ENCODE measurements around the gene EYS. TPM values are rescaled to one million over a fixed set of nuclear protein-coding genes. Genes with fewer than 3 reads are reported as not detected.

The EYS gene
- total RNA-seq, 1 experiment from 2014 or later: 1.5 TPM

DNA sequence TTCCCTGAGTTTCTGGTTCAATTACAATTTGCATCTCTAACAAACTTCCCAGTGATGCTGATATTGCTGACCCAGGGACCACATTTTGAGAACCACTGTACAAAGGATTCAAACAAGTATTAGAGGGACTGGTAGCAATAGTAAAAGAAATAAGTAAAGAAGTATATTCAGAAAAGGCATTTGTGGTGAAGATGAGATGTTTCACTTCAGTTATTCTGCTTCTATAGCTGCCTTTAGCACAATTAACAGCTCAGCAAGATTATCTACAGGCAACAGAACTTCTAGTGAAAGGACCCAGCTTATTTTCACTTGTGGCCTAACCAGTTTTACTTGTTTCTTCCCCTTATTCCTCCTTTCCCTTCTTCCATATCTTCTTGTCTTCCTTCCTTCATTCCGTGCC, 1922.0 kb downstream of the EYS start:
- Mint-ChIP-seq H3K27me3 (ENCODE audit: insufficient read depth, unreplicated experiment) (no peaks in the 10 kb centered on the region), H3K9me3 (ENCODE audit: unreplicated experiment) (no peaks in the 10 kb centered on the region), H3K27ac (ENCODE audit: low read depth, unreplicated experiment) (no peak overlapping the region), H3K4me1 (ENCODE audit: insufficient read depth, unreplicated experiment) (no peaks in the 10 kb centered on the region), H3K4me3 (ENCODE audit: unreplicated experiment) (no peak overlapping the region), H3K36me3 (ENCODE audit: insufficient read depth, unreplicated experiment) (no peaks in the 10 kb centered on the region)
- DNase-seq (ENCODE audit: unreplicated experiment): no peak
- CTCF ChIA-PET: interaction anchor here (0.6 to 3.1 kb wide), 4 partner anchors 12 to 154 kb away, joined by 3 to 19 read pairs (median 4); no protein-coding TSS in a partner anchor
- POLR2A ChIA-PET: interaction anchor here (0.8 kb wide), 1 partner anchor 437 kb away, joined by 3 read pairs; no protein-coding TSS in a partner anchor
- intact Hi-C loops (cut with micrococcal nuclease): no loop called here
- BruUV-seq (replicated peaks): no TSS peak
- TF ChIP-seq CTCF (IDR thresholded peaks at IDR 0.05; ENCODE audit: unreplicated experiment): no peak

- Mint-ChIP-seq H3K4me1 (ENCODE audit: insufficient read depth, unreplicated experiment) (no peaks in the 10 kb centered on the region), H3K36me3 (ENCODE audit: insufficient read depth, unreplicated experiment) (no peaks in the 10 kb centered on the region), H3K27me3 (ENCODE audit: insufficient read depth, unreplicated experiment) (no peaks in the 10 kb centered on the region), H3K4me3 (ENCODE audit: unreplicated experiment) (no peak overlapping the region), H3K27ac (ENCODE audit: low read depth, unreplicated experiment) (no peak overlapping the region), H3K9me3 (ENCODE audit: unreplicated experiment) (no peaks in the 10 kb centered on the region)
- TF ChIP-seq CTCF (IDR thresholded peaks at IDR 0.05; ENCODE audit: unreplicated experiment): no peak
- BruUV-seq (replicated peaks): no TSS peak
- DNase-seq (ENCODE audit: unreplicated experiment): no peak
- POLR2A ChIA-PET: interaction anchor here (0.7 to 1.4 kb wide), 5 partner anchors 10 to 1193 kb away, joined by 3 to 4 read pairs (median 3); no protein-coding TSS in a partner anchor
- intact Hi-C loops (cut with micrococcal nuclease): no loop called here
- CTCF ChIA-PET: interaction anchor here (0.7 to 3.1 kb wide), 6 partner anchors 11 to 465 kb away, joined by 3 to 19 read pairs (median 4); no protein-coding TSS in a partner anchor
Observed at GRCh38 chr6:63783096-63783495, 1923.9 kb downstream of the EYS start.

DNA sequence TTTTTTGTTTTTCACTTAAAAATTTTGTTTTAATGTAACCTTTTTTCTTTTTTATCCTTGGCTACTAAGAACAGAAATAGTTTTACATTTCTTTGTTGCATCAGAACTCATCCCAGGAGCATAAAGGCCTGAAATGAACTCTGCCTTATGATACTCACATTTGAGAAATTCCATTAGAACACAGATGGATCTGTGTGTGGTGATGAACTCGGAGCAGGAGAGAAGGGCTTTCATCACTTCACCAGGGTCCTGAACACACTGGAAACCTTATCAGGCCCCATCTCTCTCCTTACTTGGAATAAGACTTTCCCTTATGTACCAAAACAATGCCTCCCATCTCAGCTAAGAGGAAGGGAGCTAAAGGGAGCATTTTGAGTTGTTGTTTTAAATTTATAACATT, 1932.1 kb downstream of the EYS start:
- CTCF ChIA-PET: interaction anchor here (1.2 to 1.5 kb wide), 2 partner anchors 11 to 13 kb away, joined by 3 to 4 read pairs; no protein-coding TSS in a partner anchor

DNA sequence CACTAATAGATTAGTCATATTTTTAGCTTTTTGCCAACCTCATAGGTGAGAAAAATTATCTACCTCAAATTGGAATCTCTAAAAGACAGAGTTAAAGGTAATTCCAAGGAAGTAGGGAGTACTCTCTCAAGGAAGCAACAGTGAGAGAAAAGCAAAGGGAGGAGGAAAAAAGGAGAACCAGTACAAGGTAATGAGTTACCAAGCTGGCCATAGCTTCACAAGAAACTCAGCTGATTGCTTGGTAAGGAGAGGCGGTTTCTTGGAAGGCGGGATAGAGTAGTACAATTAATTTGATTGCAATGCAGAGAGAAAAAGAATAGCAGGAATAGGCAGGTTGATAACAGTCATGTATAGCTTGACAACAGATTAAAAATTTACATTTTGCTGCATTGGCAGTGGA, 1933.8 kb downstream of the EYS start:
- no peaks in the 10 kb centered on the region for H3K4me1 Mint-ChIP-seq (ENCODE audit: insufficient read depth, unreplicated experiment)
- BruUV-seq (replicated peaks): no TSS peak
- no peak for DNase-seq (ENCODE audit: unreplicated experiment)
- H3K9me3 Mint-ChIP-seq (ENCODE audit: unreplicated experiment): no peaks in the 10 kb centered on the region
- no peak overlapping the region for H3K4me3 Mint-ChIP-seq (ENCODE audit: unreplicated experiment)
- ChIA-PET POLR2A (interaction anchor here (0.7 to 2.1 kb wide), 2 partner anchors 16 to 65 kb away, joined by 5 to 7 read pairs; no protein-coding TSS in a partner anchor), CTCF (interaction anchor here (0.6 to 1.3 kb wide), 3 partner anchors 10 to 213 kb away, joined by 3 to 5 read pairs (median 3); no protein-coding TSS in a partner anchor)
- no peak for TF ChIP-seq CTCF (IDR thresholded peaks at IDR 0.05; ENCODE audit: unreplicated experiment)
- H3K27ac Mint-ChIP-seq (ENCODE audit: low read depth, unreplicated experiment): no peak overlapping the region
- intact Hi-C loops (cut with micrococcal nuclease): no loop called here
- no peaks in the 10 kb centered on the region for H3K27me3 Mint-ChIP-seq (ENCODE audit: insufficient read depth, unreplicated experiment)
- H3K36me3 Mint-ChIP-seq (ENCODE audit: insufficient read depth, unreplicated experiment): peaks cover 6% of the 10 kb centered on the region

More for the DNA sequence above, 1932.1 kb downstream of the EYS start:
- Mint-ChIP-seq H3K4me1 (ENCODE audit: insufficient read depth, unreplicated experiment) (no peaks in the 10 kb centered on the region), H3K36me3 (ENCODE audit: insufficient read depth, unreplicated experiment) (peaks cover 4% of the 10 kb centered on the region), H3K27ac (ENCODE audit: low read depth, unreplicated experiment) (no peak overlapping the region), H3K27me3 (ENCODE audit: insufficient read depth, unreplicated experiment) (no peaks in the 10 kb centered on the region), H3K4me3 (ENCODE audit: unreplicated experiment) (no peak overlapping the region), H3K9me3 (ENCODE audit: unreplicated experiment) (no peaks in the 10 kb centered on the region)
- TF ChIP-seq CTCF (IDR thresholded peaks at IDR 0.05; ENCODE audit: unreplicated experiment): no peak
- no peak for DNase-seq (ENCODE audit: unreplicated experiment)
- no TSS peak for BruUV-seq (replicated peaks)
- intact Hi-C loops (cut with micrococcal nuclease): no loop called here
- POLR2A ChIA-PET: interaction anchor here (0.5 to 1.0 kb wide), 2 partner anchors 22 to 1451 kb away, joined by 3 read pairs; no protein-coding TSS in a partner anchor

All from MCF 10A (cell line).